IPS-NIHi11 (cell line): ENCODE data around the gene ARID1A.

Experiments used
- DNase-seq: peaks from one replicate; pipeline ENCODE4 v3.0.0; 2012; ENCODE audit warnings: mixed read lengths, low spot score

ARID1A gene

DNA sequence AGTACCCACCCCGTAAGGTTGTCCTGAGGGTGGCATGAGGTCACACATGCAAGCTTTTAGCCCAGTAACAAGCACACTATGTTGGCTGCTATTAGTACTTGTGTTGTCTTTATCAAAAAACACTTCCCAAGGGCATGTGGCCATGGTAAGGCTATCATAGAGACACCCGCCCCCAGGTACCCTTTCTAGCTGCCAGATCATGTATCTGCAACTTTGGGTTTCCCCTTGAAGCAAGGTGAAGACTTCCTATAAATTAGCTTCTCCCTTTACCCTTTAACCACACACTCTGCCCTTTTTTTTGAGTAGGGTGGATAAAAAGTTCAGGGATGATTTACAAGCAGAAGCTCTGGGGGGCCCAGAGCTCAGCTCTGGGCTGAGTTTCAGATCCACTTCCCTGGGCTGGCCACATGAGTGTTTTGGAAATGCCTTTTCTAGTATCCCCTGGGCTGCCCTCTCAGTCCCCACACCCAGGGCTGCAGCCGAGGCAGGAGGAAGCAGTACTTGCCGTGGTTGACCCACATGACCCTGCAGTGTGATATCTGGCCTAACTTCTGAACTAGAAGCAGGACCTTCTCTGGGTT, 132.7 kb downstream of the ARID1A start:
- no peak for DNase-seq

- DNase-seq: no peak
Measured at GRCh38 chr1:26829184-26829911, 133.5 kb downstream of the ARID1A start.

DNA sequence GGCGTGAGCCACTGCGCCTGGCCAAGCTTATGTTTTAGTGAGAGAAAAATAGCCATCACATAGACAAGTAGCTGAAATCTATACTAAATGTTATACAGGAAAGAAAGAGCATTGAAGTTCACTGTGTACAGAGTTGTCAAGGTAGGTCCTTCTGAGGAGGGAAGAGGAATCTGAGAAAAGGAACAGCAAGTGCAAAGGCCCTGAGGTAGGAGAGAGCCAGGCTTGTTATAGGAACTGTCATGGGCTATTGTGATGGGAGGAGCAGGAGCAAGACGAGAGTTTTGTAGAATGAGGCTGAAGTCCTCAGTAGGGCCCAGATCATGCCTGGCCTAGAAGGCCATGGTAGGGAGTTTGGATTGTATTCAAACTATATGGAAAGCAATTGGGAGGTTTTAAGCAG, 135.2 kb downstream of the ARID1A start:
- DNase-seq: no peak
